Pancreas (tissue), 10 donors: ENCODE results near the gene C18orf54. TPM values are rescaled to one million over a fixed set of nuclear protein-coding genes. Genes with fewer than 3 reads are reported as not detected.

Source experiments
- ATAC-seq, 4 donors: fragments of 200-7000 bp; cut with Tn5 transposase; one replicate each; pipeline versions ENCODE4 v1.8.0 to v1.9.1; 2020; ENCODE audit warnings: mild to moderate bottlenecking in 4 of 4, moderate library complexity in 4 of 4
- DNase-seq, 6 donors: peaks; one replicate each; pipeline ENCODE4 v3.0.0-alpha.2; 2020
- FAIRE-seq: peaks from 2 replicates; lab custom pipeline; 2012; peaks lifted over from hg19 to GRCh38; lab: Jason Lieb, UNC
- H3K27ac ChIP-seq, 4 donors: fragments of 200-600 bp; sonication (generic); 1 replicate in 3 of 4; 2 replicates in 1 of 4; pipeline versions ENCODE4 v1.5.0 to v1.8.0; 2020
- H3K27me3 ChIP-seq, 4 donors: fragments of 200-600 bp; one replicate each; pipeline ENCODE4 v1.8.0; 2021
- H3K36me3 ChIP-seq, 3 donors: fragments of 200-600 bp; sonication (generic) in 1 of 3; one replicate each; pipeline versions ENCODE4 v1.5.0 to v1.8.0; 2020 to 2021
- H3K4me1 ChIP-seq, 3 donors: fragments of 200-600 bp; one replicate each; pipeline ENCODE4 v1.8.0; 2021
- H3K4me3 ChIP-seq, 4 donors: fragments of 200-600 bp; sonication (generic) in 2 of 4; one replicate each; pipeline versions ENCODE4 v1.5.0 to v1.8.0; 2020 to 2021
- H3K9me3 ChIP-seq, 4 donors: fragments of 200-600 bp; one replicate each; pipeline ENCODE4 v1.8.0; 2021
- WGBS, 2 donors: extraction: QIAGEN DNeasy Blood & Tissue Kit; methylation state at CpG; one replicate each; pipeline ENCODE4 v1.1.7; 2013; 5-methylcytosine and 5-hydroxymethylcytosine counted together
- intact Hi-C, 3 donors: fragments of 100-400 bp; cut with DNase I; formaldehyde crosslinking; loops; one replicate each; pipeline versions ENCODE4 v1.11.1 to v1.14.2; 2022
- polyA plus RNA-seq, 2 donors: library from polyadenylated mRNA; stranded (reverse); fragments of 200-250 nt; gene quantifications; one replicate each; pipeline ENCODE4 v1.2.3, GENCODE V29; 2013
- total RNA-seq, 6 donors: library from RNA; stranded (reverse); fragmentation: NEBNext Ultra II Directional in 4 of 6; extraction: Animal tissue kit (Norgen Biotek cat#: 25700) in 4 of 6; gene quantifications; one replicate each; pipeline versions ENCODE4 v1.2.1 to v1.2.4, GENCODE V29; 2021 to 2023
- TF ChIP-seq, protein P1 (sequence below), 4 donors: fragments of 200-600 bp; sonication (generic) in 3 of 4; IDR thresholded peaks; one replicate each; pipeline versions ENCODE4 v1.5.0 to v1.8.0; 2021; ENCODE audit warnings: antibody characterized with exemption in 4 of 4
- donor health status: healthy with polysubstance abuse.
- donor health status: DM: no; HTN: no; CAD: no; lungs with moderate emphysema.
- donor health status: DM: no; HTN: no; CAD: no.
- donor health status: control.
- donor health status: control.
- donor health status: Bipolar disorder and iron deficiency.
- donor health status: DM: yes; HTN: yes; CAD: no.
- donor health status: DM: no; HTN: no; CAD: no.
- donor health status: DM: no; HTN: no; CAD: no.
- donor health status: DM: yes; HTN: yes; CAD: no.

C18orf54 gene
- total and polyA plus RNA-seq, 8 donors = 0.14 to 1.4 (median 0.27) TPM

DNA sequence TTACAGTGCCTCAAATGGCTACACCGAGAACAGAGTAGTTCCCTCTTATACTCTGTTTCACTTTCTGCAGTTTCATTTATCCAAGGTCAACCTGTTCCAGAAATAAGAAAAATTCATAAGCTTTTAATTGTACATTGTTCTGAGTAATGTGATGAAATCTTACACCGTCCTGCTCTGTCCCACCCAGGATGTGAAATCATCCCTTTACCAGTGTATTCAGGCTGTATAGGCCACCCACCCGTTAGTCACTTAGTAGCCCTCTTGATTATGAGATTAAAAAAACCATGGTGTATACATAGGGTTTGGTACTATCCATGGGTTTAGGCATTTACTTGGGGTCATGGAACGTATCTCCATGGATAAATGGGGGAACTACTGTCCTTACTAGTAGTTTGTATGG lies 29.9 kb upstream of the C18orf54 start:
- H3K36me3 ChIP-seq = no peaks in the 10 kb centered on the region
- TF ChIP-seq, protein P1, sequence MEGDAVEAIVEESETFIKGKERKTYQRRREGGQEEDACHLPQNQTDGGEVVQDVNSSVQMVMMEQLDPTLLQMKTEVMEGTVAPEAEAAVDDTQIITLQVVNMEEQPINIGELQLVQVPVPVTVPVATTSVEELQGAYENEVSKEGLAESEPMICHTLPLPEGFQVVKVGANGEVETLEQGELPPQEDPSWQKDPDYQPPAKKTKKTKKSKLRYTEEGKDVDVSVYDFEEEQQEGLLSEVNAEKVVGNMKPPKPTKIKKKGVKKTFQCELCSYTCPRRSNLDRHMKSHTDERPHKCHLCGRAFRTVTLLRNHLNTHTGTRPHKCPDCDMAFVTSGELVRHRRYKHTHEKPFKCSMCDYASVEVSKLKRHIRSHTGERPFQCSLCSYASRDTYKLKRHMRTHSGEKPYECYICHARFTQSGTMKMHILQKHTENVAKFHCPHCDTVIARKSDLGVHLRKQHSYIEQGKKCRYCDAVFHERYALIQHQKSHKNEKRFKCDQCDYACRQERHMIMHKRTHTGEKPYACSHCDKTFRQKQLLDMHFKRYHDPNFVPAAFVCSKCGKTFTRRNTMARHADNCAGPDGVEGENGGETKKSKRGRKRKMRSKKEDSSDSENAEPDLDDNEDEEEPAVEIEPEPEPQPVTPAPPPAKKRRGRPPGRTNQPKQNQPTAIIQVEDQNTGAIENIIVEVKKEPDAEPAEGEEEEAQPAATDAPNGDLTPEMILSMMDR (IDR thresholded peaks at IDR 0.05) = no peak
- no peaks in the 10 kb centered on the region for H3K9me3 ChIP-seq
- ATAC-seq (no peak), DNase-seq (no peak), FAIRE-seq (no peak)
- H3K27me3 ChIP-seq = no peaks in the 10 kb centered on the region
- H3K4me3 ChIP-seq = no peak overlapping the region
- no peaks in the 10 kb centered on the region for H3K4me1 ChIP-seq
- H3K27ac ChIP-seq = no peak overlapping the region
- intact Hi-C loops = no loop called here
- WGBS, 2 donors = 81 to 92% methylated on average over 4 of the region's 4 CpGs

DNA sequence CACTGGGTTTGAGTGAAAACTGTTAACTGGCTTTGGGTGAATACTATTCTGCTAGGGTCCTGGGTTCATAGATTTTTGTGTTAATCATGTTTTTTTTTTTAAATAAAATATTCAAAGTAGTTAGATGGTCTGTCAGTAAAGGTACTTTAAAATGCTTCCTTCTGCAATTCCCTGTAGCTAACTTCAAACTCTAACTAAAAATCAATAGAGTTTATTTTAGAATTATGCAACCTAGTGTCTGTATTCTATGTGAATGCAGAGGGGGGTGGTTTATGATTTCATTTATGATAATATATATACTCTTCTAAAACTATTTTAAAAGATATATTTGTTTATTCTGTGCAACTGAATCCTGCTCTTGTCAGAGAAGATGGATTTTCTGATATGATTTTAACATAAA lies 27.9 kb upstream of the C18orf54 start:
- Histone ChIP-seq H3K27ac (no peak overlapping the region), H3K27me3 (no peaks in the 10 kb centered on the region), H3K36me3 (no peaks in the 10 kb centered on the region), H3K9me3 (no peaks in the 10 kb centered on the region), H3K4me3 (no peak overlapping the region), H3K4me1 (no peaks in the 10 kb centered on the region)
- TF ChIP-seq, protein P1 (IDR thresholded peaks at IDR 0.05) = no peak
- FAIRE-seq = no peak
- no peak for DNase-seq
- no peak for ATAC-seq
- intact Hi-C loops = no loop called here

DNA sequence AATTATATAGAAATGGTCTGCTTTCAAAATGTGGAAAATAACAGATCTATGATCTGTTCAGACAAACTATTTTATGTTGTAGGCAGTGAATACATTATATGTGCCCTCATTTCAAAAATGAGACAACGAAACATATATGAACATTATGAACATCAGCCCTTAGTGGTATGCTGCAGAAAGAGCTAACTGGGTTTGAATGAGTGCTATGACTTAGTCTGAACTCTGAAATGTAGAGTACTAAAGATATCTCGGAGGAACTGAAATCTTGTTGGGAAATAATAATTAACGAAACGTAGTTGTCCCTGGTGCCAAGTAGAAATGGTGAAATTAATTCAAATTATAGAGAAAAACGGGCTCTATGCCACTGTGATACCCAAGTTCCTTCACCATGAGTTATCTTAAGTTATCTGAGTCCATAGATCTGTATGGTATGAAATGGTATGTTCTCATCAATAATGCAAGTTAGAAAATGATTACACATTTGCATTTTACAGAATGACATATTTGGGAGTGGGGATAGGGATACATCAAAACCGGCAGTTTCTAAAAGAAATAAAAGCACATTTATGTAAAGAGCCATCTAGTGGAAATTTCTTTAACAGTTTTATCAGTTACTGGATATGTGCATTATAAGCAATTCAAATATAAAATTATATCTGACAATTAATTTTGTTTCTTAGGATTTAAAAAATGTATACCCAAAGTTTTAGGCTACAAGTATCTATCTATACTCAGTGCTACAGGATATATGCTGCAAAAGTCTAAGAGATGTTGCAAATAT lies 26.7 kb upstream of the C18orf54 start:
- Histone ChIP-seq H3K27ac (no peak overlapping the region), H3K4me1 (no peaks in the 10 kb centered on the region), H3K27me3 (no peaks in the 10 kb centered on the region), H3K4me3 (no peak overlapping the region), H3K36me3 (no peaks in the 10 kb centered on the region), H3K9me3 (no peaks in the 10 kb centered on the region)
- intact Hi-C loops = no loop called here
- TF ChIP-seq, protein P1 (IDR thresholded peaks at IDR 0.05) = peak in 1 of 4 donors; percentile 5
- ATAC-seq = no peak
- no peak for DNase-seq
- FAIRE-seq = no peak
- WGBS, 2 donors = 40 to 50% methylated on average over 6 of the region's 6 CpGs

DNA sequence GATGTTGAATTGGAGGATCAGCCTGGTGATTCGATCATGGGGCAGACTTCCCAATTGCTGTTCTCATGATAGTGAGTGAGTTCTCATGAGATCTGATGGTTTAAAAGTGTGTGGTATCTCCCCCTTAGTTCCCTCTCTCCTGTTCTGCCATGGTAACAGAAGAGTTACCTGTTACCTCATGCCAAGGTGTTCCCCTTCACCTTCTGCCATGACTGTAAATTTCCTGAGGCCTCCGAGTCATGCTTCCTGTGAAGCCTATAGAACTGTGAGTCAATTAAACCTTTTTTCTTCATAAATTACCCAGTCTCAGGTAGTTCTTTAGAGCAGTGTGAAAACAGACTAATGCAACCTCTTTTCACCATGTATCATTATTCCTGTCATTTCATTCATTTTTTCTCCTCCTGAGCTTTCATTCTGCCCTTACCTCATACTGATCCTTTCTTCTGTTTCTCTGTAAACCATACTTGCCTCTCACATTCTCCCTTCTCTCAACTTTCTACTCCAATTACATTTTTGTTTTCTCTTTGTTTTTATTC lies 22.0 kb upstream of the C18orf54 start:
- ATAC-seq (no peak), DNase-seq (no peak), FAIRE-seq (no peak)
- TF ChIP-seq, protein P1 (IDR thresholded peaks at IDR 0.05) = no peak
- H3K27ac ChIP-seq = no peak overlapping the region
- no peaks in the 10 kb centered on the region for H3K9me3 ChIP-seq
- no peaks in the 10 kb centered on the region for H3K27me3 ChIP-seq
- WGBS, 2 donors = 82 to 89% methylated on average over 2 of the region's 2 CpGs
- no peaks in the 10 kb centered on the region for H3K36me3 ChIP-seq
- no peak overlapping the region for H3K4me3 ChIP-seq
- intact Hi-C loops = no loop called here
- no peaks in the 10 kb centered on the region for H3K4me1 ChIP-seq

DNA sequence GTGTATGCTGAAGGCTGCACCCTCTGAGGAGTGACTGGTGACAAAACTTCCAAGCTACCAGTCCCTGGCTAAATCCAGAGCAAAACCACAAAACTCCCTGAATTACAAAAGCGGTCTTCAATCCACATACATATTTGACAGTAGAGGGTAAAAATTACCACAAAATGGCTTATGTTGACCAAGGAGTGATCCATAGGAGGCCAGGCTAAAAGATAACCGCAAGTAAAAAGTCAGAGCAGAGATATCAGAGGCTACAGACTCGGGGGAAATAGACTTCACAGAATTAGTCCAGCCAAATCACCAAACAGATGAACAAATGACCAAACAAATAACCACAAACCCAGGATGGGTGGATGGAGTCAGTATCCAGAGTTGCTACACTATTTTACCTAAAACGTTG lies 19.5 kb upstream of the C18orf54 start:
- TF ChIP-seq, protein P1 (IDR thresholded peaks at IDR 0.05) = no peak
- ATAC-seq (no peak), DNase-seq (no peak), FAIRE-seq (no peak)
- Histone ChIP-seq H3K4me3 (no peak overlapping the region), H3K4me1 (no peaks in the 10 kb centered on the region), H3K9me3 (no peaks in the 10 kb centered on the region), H3K36me3 (no peaks in the 10 kb centered on the region), H3K27me3 (no peaks in the 10 kb centered on the region), H3K27ac (no peak overlapping the region)
- intact Hi-C loops = no loop called here
- 79 to 89% methylated on average over 4 of the region's 4 CpGs for WGBS, 2 donors
